T-helper 1 cell (primary cell): ENCODE results near the gene MAD1L1.

ENCODE experiments used
- DNase-seq, 5 donors: peaks; one replicate each; pipeline ENCODE4 v3.0.0-alpha.2; 2012 to 2020

MAD1L1 gene

GRCh38 chr7:2199528-2199927 is 33.2 kb downstream of the MAD1L1 start:
- no peak for DNase-seq

GRCh38 chr7:2198760-2199159 is 34.0 kb downstream of the MAD1L1 start:
- no peak for DNase-seq

- no peak for DNase-seq
Observed at GRCh38 chr7:2198206-2198605, 34.5 kb downstream of the MAD1L1 start.

- no peak for DNase-seq
Observed at GRCh38 chr7:2197436-2198155, 35.1 kb downstream of the MAD1L1 start.

GRCh38 chr7:2196381-2197378 is 36.1 kb downstream of the MAD1L1 start:
- no peak for DNase-seq

- DNase-seq, result no peak
Observed at GRCh38 chr7:2195400-2196246, 37.1 kb downstream of the MAD1L1 start.

- no peak for DNase-seq
Observed at GRCh38 chr7:2193575-2194305, 39.0 kb downstream of the MAD1L1 start.

GRCh38 chr7:2192831-2193534 is 39.8 kb downstream of the MAD1L1 start:
- no peak for DNase-seq

GRCh38 chr7:2191016-2191415 is 41.7 kb downstream of the MAD1L1 start:
- no peak for DNase-seq

GRCh38 chr7:2190531-2190930 is 42.2 kb downstream of the MAD1L1 start:
- no peak for DNase-seq

GRCh38 chr7:2186166-2186565 is 46.6 kb downstream of the MAD1L1 start:
- DNase-seq, result no peak

GRCh38 chr7:2185715-2186114 is 47.0 kb downstream of the MAD1L1 start:
- DNase-seq, result no peak

GRCh38 chr7:2182461-2182860 is 50.3 kb downstream of the MAD1L1 start:
- DNase-seq, result no peak

- DNase-seq, result no peak
Observed at GRCh38 chr7:2181077-2181854, 51.5 kb downstream of the MAD1L1 start.

GRCh38 chr7:2180081-2180480 is 52.7 kb downstream of the MAD1L1 start:
- DNase-seq, result no peak

- no peak for DNase-seq
Observed at GRCh38 chr7:2175514-2175913, 57.2 kb downstream of the MAD1L1 start.

- no peak for DNase-seq
Observed at GRCh38 chr7:2175091-2175490, 57.7 kb downstream of the MAD1L1 start.

- DNase-seq, result no peak
Observed at GRCh38 chr7:2173189-2173827, 59.4 kb downstream of the MAD1L1 start.

- no peak for DNase-seq
Observed at GRCh38 chr7:2172311-2173188, 60.2 kb downstream of the MAD1L1 start.
